Epithelial cell of proximal tubule (primary cell): ENCODE data around the gene CCDC97. TPM values are rescaled to one million over a fixed set of nuclear protein-coding genes. Genes with fewer than 3 reads are reported as not detected.

Experiments used
- DNase-seq: peaks from one replicate; pipeline ENCODE4 v3.0.0-alpha.2; 2011; ENCODE audit warnings: low read depth
- H3K4me3 ChIP-seq: 2 replicates; pipeline ENCODE4 v1.5.1; 2011; ENCODE audit warnings: low read depth, mild to moderate bottlenecking, low read length
- total RNA-seq: library from RNA; depleted of rRNA; stranded (reverse); fragments of >200 nt; gene quantifications from 2 replicates; pipeline ENCODE4 v1.2.3, GENCODE V29; 2015
- TF ChIP-seq, protein P1 (sequence below): conservative IDR thresholded peaks from 2 replicates; pipeline ENCODE4 v1.5.1; 2012; ENCODE audit warnings: low read depth, mild to moderate bottlenecking, low read length

Gene CCDC97
- total RNA-seq, 1 donor from 2014 or later: 11.6 TPM

DNA sequence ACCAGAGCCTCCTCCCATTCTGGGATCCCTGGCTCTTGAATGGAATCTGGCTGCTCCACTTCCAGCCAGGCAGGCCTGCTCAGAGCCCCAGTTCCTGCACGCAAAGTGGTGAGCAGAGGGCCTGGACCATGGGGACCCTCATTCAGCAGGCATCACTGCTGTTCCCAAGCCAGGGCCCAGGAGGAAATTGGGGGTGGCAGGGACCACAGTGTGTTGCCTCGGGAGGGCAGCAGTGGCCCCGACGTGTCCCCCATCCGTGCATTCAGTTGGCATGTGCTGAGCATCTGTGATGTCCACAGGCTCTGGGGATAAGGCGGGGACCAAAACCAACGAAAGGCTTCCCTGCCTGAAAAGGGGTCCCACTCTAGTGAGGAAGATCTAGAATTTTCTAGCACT, 11.2 kb downstream of the CCDC97 start:
- TF ChIP-seq, protein P1, sequence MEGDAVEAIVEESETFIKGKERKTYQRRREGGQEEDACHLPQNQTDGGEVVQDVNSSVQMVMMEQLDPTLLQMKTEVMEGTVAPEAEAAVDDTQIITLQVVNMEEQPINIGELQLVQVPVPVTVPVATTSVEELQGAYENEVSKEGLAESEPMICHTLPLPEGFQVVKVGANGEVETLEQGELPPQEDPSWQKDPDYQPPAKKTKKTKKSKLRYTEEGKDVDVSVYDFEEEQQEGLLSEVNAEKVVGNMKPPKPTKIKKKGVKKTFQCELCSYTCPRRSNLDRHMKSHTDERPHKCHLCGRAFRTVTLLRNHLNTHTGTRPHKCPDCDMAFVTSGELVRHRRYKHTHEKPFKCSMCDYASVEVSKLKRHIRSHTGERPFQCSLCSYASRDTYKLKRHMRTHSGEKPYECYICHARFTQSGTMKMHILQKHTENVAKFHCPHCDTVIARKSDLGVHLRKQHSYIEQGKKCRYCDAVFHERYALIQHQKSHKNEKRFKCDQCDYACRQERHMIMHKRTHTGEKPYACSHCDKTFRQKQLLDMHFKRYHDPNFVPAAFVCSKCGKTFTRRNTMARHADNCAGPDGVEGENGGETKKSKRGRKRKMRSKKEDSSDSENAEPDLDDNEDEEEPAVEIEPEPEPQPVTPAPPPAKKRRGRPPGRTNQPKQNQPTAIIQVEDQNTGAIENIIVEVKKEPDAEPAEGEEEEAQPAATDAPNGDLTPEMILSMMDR: no peak
- no peak for DNase-seq
- no peak overlapping the region for H3K4me3 ChIP-seq

DNA sequence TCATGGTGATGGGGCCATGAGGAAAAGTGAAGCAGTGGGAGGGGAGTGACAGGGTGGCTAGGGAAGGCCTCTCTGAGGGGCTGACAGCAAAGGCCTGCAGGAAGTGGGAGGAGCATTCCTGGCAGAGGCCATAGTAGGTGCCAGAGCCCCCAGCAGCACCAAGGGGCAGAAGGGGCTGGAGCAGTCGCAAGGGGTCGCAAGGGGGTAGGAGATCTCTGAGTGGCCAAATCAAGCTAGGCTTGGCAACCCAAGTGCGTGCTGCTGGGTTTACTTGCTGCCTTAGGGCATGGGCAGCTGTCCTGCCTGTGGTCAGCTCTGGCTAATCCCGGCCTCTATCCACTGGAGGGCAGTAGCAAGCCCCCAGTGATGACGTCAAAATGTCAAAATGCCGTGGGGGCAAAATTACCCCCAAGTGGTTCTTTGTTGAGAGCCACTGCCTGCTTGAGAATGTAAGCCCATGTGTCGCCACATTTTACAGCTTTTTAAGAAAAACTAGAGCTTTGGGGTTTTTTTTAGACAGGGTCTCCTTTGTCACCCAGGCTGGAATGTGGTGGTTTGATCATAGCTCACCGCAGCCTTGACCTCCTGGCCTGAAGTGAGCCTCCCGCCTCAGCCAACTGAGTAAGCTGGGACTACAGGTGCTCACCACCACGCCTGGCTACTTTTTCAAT, 11.8 kb downstream of the CCDC97 start:
- TF ChIP-seq, protein P1: peak; percentile 78
- no peak overlapping the region for H3K4me3 ChIP-seq
- DNase-seq: no peak

DNA sequence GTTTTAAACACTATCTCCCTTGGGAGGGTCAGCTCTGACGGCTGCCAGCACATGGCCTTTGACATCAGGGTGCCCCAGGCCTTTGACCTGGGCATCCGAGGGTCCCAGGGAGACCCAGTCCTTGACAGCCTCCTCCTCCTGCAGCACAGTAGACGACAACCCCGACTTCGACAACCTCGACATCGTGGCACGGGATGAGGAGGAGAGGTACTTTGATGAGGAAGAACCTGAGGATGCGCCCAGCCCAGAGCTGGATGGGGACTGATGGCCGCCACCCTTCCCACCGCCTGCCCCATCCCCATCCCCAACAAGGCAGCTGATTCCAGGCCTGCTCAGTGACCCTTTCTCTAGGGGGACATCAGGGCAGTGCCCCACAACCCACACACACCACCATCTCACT, 12.5 kb downstream of the CCDC97 start:
- DNase-seq: no peak
- TF ChIP-seq, protein P1: no peak
- no peak overlapping the region for H3K4me3 ChIP-seq

DNA sequence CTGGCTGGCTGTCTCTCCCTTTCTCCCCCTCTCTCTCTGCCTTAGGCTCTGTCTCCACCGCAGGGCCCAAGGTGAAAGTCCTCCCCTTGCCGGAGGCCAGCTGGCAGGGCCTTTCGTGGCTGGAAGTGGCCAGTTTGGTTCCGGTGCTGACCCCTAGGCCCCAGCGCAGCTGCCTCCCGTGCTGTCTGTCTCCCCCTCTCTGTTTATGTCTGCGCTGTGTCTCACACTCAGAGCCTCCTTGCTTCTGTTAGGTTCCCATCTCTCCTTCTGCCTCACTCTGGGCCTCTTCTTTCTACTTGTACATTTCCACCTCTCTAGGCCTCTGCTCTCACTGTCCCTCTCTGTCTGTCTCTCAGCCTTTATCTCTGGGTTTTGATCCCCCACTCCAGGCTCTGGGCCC, 13.1 kb downstream of the CCDC97 start:
- TF ChIP-seq, protein P1: no peak
- H3K4me3 ChIP-seq: no peak overlapping the region
- no peak for DNase-seq

DNA sequence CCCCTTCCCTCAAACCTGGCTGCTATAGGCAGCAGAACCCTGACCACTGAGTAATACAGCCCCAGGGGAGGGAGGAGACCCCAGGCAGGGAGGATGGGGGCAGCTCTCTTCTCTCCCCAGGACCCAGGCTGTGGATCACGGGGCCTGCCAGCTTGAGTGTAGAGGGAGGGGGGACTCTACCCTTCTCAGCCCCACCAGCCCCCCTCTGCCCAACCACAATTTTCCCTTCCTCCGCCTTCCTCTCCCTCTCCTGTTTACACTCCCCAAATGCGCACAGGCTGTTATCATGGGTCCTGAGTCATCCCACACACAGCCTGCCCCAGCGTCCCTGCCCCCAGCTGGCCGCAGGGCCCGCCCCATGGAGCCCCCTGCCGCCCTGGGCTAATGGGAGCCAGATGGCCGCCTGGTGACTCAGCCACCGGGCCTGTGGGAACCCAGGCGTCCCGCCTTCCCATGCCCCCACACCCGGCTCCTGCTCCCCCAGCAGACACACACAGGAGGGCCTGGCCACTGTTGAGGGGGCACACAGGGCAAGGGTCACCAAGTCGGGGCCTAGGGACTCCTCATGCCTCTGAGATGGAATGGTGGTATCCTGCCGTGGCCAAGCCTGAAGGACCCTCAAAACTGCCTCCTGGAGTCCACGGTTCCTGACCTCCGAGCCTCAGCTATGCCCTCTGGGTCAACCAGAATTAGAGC, 13.6 kb downstream of the CCDC97 start:
- no peak overlapping the region for H3K4me3 ChIP-seq
- TF ChIP-seq, protein P1: no peak
- DNase-seq: no peak

DNA sequence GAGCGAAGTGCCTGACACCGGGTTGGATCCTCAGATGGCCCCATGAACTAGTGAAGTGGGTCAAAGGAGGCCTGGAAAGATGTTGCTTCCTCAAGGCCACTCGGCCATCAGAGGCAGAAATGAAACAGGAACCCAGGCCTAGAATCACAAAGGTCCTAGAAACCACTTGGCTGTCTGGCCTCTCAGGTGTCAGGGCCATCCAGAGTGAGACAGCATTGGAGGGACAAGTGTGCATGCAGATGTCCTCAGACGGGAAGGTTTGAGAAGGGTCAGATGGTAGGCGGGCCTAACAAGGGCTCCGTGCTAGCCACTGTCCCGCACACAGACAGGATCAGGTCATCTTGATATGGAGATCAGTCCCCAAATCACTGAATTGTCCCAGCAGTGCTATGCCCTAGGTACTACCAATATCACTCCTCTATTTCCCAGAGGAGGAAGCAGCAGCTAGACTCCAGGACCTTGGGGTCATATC, 14.3 kb downstream of the CCDC97 start:
- H3K4me3 ChIP-seq: no peak overlapping the region
- TF ChIP-seq, protein P1: no peak
- no peak for DNase-seq
